ENCODE measurements around the gene MEI1. TPM values are rescaled to one million over a fixed set of nuclear protein-coding genes. Genes with fewer than 3 reads are reported as not detected.
A peak's percentile ranks its signal among the peaks of the same experiment; 100 is the strongest.

MEI1 gene
- total and polyA plus RNA-seq, 7 donors, result 0.01 to 0.47 (median 0.23) TPM; not detected in 2

- no peaks in the 10 kb centered on the region for H3K27me3 ChIP-seq (ENCODE audit: insufficient read depth in 3 of 3, low read length in 2 of 3)
- H3K4me1 ChIP-seq, result peaks cover 20% of the 10 kb centered on the region
- no peak overlapping the region for H3K27ac ChIP-seq
- no peak for ATAC-seq
- no peak overlapping the region for H3K4me3 ChIP-seq
- H3K36me3 ChIP-seq (ENCODE audit: insufficient read depth in 1 of 2, low read depth in 1 of 2), result peaks cover 0 to 7% of the 10 kb centered on the region in 2 donors
- no peak for DNase-seq
- WGBS, 3 donors, result 86 to 93% (median 90%) methylated on average over 12 of the region's 12 CpGs
- intact Hi-C loops (cut with DNase I), result loop anchor here (1.0 to 5.0 kb wide), 2 partner anchors 36 to 120 kb away; no protein-coding TSS in a partner anchor
- no peaks in the 10 kb centered on the region for H3K9me3 ChIP-seq
- TF ChIP-seq, protein P1, sequence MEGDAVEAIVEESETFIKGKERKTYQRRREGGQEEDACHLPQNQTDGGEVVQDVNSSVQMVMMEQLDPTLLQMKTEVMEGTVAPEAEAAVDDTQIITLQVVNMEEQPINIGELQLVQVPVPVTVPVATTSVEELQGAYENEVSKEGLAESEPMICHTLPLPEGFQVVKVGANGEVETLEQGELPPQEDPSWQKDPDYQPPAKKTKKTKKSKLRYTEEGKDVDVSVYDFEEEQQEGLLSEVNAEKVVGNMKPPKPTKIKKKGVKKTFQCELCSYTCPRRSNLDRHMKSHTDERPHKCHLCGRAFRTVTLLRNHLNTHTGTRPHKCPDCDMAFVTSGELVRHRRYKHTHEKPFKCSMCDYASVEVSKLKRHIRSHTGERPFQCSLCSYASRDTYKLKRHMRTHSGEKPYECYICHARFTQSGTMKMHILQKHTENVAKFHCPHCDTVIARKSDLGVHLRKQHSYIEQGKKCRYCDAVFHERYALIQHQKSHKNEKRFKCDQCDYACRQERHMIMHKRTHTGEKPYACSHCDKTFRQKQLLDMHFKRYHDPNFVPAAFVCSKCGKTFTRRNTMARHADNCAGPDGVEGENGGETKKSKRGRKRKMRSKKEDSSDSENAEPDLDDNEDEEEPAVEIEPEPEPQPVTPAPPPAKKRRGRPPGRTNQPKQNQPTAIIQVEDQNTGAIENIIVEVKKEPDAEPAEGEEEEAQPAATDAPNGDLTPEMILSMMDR (IDR thresholded peaks at IDR 0.05), result no peak
Observed at GRCh38 chr22:41821471-41822316, 122.4 kb downstream of the MEI1 start.

- Histone ChIP-seq H3K4me3 (no peak overlapping the region), H3K9me3 (no peaks in the 10 kb centered on the region), H3K36me3 (ENCODE audit: insufficient read depth in 1 of 2, low read depth in 1 of 2) (peaks cover 0 to 7% of the 10 kb centered on the region in 2 donors), H3K27ac (no peak overlapping the region), H3K4me1 (peaks cover 23% of the 10 kb centered on the region), H3K27me3 (ENCODE audit: insufficient read depth in 3 of 3, low read length in 2 of 3) (no peaks in the 10 kb centered on the region)
- intact Hi-C loops (cut with DNase I), result loop anchor here (1.0 to 5.0 kb wide), 2 partner anchors 35 to 119 kb away; no protein-coding TSS in a partner anchor
- DNase-seq, result no peak
- 83 to 96% (median 87%) methylated on average over 3 of the region's 3 CpGs for WGBS, 3 donors
- TF ChIP-seq, protein P1 (IDR thresholded peaks at IDR 0.05), result peak; percentile 56
- ATAC-seq, result peak in 3 of 4 donors; percentile 27 to 53 (median 47)
Observed at GRCh38 chr22:41822317-41823057, 123.2 kb downstream of the MEI1 start.

DNA sequence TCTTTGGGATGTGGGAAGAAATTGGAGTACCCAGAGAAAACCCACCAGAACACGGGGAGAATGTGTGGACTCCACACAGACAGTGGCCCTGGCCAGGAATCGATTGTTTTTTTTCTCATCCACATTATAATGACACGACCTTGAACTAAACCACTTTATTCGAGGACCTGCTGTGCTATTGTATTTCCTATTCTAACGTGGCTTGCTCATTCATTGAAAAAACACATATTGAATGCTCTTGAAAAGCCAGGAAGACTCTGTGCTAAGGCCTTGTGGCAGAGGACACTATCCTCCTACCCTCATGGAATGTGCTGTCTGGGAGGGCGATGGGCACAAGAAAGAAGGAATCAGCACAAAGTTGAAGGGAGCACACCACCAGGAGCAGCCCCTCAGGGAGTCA lies 124.5 kb downstream of the MEI1 start:
- Histone ChIP-seq H3K27me3 (ENCODE audit: insufficient read depth in 3 of 3, low read length in 2 of 3) (no peaks in the 10 kb centered on the region), H3K4me1 (peaks cover 28% of the 10 kb centered on the region), H3K36me3 (ENCODE audit: insufficient read depth in 1 of 2, low read depth in 1 of 2) (peaks cover 0 to 7% of the 10 kb centered on the region in 2 donors), H3K9me3 (no peaks in the 10 kb centered on the region), H3K4me3 (no peak overlapping the region), H3K27ac (no peak overlapping the region)
- TF ChIP-seq, protein P1 (IDR thresholded peaks at IDR 0.05), result no peak
- ATAC-seq (no peak), DNase-seq (no peak)
- intact Hi-C loops (cut with DNase I), result loop anchor here in 1 of 2 donors (5.0 kb wide), 1 partner anchor 34 kb away; no protein-coding TSS in a partner anchor
- WGBS, 3 donors, result 82 to 87% (median 84%) methylated on average over 6 of the region's 6 CpGs

DNA sequence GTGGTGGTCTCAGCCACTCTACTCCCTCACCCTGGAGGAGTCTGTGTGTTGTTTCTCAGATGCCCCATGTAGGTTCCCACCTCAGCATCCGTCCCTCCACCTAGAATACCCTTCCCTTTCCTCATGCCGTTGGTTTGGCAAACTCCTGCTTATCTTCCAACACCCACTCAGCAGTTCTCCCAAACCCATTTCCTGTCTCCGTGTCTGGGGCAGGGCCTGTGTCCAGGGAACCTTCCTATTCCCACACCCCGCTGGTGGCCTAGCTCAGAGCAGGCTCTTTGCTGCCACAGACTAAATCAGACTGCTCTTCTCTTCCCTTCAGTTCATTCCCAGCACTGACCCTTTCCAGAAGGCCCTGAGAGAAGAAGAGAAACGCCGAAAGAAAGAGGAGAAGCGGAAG lies 126.1 kb downstream of the MEI1 start:
- no peak for ATAC-seq
- TF ChIP-seq, protein P1 (IDR thresholded peaks at IDR 0.05), result no peak
- Histone ChIP-seq H3K4me1 (peaks cover 28% of the 10 kb centered on the region), H3K27ac (peak overlapping the region; percentile 74), H3K9me3 (no peaks in the 10 kb centered on the region), H3K4me3 (no peak overlapping the region), H3K36me3 (ENCODE audit: insufficient read depth in 1 of 2, low read depth in 1 of 2) (peaks cover 0 to 7% of the 10 kb centered on the region in 2 donors), H3K27me3 (ENCODE audit: insufficient read depth in 3 of 3, low read length in 2 of 3) (no peaks in the 10 kb centered on the region)
- intact Hi-C loops (cut with DNase I), result no loop called here
- no peak for DNase-seq
- 63 to 66% (median 64%) methylated on average over 7 of the region's 7 CpGs for WGBS, 3 donors
